HG03342 (cell line): Measurements from ENCODE around the gene CBFA2T2.
A peak's percentile ranks its signal among the peaks of the same experiment; 100 is the strongest.

ENCODE experiments used
- ATAC-seq: cut with Tn5 transposase; IDR thresholded peaks from one replicate; pipeline ENCODE4 v1.9.1; 2021; ENCODE audit warnings: mild to moderate bottlenecking, moderate library complexity; ENCODE audit not compliant: unreplicated experiment

Gene CBFA2T2

DNA sequence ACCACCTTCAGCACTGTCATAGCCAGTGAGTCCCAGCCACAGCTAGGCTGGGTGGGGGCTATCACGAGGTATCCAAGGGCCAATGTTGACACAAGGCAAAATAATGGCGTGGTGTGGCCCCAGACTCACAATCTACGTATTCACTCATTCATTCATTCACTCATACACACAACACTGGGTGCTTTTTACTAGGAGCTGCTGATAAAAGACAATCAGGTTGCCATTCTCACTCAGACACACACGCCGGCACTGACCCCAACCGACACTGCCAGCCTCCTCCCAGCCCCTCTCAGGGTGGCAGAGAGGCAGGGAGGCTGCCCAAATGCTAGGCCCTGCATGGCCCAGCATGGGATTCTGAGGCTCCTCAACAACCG is 170.8 kb downstream of the CBFA2T2 start:
- no peak for ATAC-seq

GRCh38 chr20:33662172-33662571 is 172.3 kb downstream of the CBFA2T2 start, which contains the start of gene C20orf144:
TSS of gene C20orf144 (plus strand) at chr20:33662327. CDS start at chr20:33662346, 19 bp downstream.
- no peak for ATAC-seq

- peak; percentile 45 for ATAC-seq
Measured at GRCh38 chr20:33663161-33664084, 173.5 kb downstream of the CBFA2T2 start.

GRCh38 chr20:33664085-33664761 is 174.3 kb downstream of the CBFA2T2 start:
- ATAC-seq = no peak

GRCh38 chr20:33664762-33665144 is 174.9 kb downstream of the CBFA2T2 start:
- no peak for ATAC-seq

- peak; percentile 62 for ATAC-seq
Measured at GRCh38 chr20:33666293-33667244, 176.7 kb downstream of the CBFA2T2 start, which contains the start of gene ACTL10. TSS of gene ACTL10 (plus strand) at chr20:33666943. CDS start at chr20:33667498, 555 bp downstream.

DNA sequence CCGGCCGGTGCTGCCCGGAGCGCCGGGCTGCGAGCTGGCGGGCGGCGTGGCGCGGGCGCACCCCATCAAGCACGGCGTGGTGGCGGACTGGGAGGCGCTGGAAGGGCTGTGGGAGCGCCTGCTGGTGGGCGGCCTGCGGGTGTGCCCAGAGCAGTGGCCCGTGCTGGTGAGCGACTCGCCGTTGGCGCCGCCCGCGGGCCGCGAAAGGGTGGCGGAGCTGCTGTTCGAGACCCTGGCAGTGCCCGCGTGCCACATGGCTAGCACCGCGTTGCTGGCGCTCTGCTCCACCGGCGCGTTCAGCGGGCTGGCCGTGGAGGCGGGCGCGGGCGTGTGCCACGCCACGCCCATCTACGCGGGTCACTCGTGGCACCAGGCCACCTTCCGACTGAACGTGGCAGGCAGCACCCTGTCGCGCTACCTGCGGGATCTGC is 177.4 kb downstream of the CBFA2T2 start:
- peak; percentile 11 for ATAC-seq

- peak; percentile 40 for ATAC-seq
Measured at GRCh38 chr20:33667676-33668465, 178.0 kb downstream of the CBFA2T2 start.

DNA sequence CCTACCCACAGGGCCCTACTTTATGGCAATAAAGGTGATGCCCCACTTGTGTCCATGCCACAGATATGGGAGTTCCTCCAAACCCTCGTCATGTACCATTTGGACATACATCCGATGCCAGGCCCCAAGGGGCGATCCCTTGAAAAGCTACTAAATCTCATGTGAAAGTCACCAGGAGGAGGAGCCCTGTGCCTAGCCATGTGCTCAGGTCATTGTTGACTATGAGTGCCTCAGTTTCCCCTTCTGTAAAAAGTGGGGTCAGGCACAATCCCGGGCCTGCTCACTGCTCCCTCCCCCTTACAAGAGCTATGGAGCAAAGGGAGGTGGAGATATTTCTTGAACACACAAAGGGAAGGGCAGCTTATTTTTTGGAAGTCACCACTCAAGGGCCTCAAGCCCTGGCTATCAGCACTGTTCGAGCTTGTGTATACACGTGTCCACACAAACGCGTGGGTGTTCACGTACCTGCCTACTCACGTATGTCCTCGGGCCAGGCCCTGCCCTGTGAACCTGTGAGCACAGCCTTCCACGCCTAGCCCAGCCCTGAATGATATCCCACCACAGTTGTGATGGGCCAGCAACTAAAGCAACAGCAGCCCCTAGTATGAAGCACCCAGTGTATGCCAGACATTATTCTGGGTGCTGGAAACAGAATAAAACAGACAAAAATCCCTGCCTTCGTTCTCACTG is 178.7 kb downstream of the CBFA2T2 start:
- no peak for ATAC-seq

DNA sequence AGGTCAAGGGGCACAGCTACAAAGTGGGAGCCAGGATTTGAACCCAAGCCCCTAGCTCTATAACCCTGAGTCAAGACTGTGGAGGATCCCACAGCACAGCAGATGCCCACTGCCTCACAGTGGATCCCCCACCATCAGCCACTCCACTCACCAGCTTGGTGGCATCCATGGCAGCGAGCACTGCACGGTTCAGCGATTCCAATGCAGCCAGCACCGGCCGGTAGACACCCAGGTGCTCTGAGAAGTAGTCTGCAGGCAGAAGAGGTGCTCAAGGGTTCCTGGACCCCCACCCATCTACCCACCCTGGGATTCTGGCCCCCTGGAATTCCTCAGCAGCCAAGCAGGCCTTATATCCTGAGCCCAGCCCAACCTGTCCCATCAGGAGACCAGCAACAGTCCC is 179.3 kb downstream of the CBFA2T2 start:
- no peak for ATAC-seq

GRCh38 chr20:33669873-33670640 is 180.2 kb downstream of the CBFA2T2 start:
- no peak for ATAC-seq

DNA sequence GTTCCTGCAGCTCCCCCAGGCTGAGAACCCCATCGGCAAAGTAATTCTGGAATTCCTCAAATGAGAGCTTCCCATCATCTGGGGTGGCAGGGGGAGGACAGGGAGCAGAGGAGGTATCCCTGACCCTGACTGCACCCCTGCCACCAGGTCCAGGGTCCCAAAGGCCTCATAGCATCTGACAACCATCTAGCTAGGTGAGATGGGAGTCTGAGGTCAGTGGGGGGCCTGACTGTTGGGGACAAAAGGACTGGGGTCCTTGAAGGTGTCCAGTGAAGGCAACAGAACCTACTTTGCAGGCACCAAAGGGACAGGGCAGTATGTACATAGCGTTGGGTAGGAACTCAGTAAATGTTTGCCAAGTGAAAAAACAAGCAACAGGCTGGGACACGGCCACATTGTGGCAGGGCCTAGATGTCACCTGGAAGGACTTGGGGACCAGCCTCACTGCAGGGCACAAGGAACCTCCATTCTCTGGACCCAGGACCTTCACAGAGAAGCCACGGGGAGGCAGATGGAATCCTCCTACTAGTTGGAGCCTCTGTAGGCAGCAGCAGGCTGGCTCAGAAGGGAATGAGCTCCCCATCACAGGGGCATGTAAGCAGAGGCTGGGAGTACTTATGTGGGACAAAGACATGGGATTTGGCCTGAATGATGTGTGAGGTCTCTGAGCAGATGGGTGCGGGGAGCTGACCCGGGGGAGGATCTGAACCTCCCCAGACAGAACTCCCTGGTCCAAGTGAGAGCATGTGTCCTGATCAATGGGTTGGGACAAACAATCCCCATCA is 181.0 kb downstream of the CBFA2T2 start:
- ATAC-seq = no peak

GRCh38 chr20:33671573-33672288 is 181.8 kb downstream of the CBFA2T2 start:
- ATAC-seq = no peak

DNA sequence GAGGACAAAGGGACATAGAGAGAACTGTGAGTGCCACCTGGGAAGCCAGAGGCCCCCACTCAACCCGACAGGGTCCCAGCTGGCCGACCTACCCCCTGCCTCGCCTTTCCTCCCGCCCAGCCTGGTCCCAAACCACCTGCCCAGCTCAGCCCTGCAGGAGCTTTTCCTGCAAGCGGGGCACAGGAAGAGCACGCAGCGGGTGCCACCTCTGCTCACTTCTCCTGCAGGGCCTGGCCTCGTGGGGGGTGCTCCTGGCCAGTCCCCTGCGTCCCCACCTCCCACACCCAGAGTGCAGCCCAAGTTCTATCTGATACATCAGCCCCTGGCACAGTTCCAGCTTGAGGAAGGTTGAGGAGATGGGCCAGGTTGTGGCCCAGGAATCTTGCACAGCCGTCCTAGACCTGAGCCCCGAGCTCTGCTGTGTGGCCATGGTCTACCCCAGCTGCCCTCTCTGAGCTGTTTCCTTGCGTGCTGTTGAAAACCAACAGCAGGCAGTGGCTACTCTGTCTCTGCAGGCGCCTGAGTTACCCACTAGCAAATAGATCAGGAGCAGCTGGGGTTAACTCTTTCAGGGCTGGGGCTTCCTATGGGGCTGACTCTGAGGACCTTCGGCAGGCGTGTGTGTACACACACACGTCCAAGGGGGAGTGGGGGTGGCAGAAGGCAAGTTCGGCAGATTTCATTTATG is 182.7 kb downstream of the CBFA2T2 start:
- ATAC-seq = no peak

DNA sequence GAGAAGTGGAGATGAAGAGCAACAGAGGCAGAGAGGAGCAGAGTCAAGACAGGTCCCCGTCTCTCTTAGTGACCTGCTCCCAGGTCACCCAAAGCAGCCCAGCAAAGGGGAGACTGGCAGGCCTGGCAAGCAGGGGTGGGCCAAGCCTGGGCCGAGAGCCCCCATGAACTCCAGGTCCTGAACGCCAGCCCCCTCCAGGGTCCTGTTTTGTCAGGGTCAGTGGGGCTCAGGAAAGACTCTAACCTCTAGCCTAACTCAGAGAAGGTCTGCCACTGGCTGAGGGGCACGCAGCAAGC is 183.2 kb downstream of the CBFA2T2 start:
- no peak for ATAC-seq

GRCh38 chr20:33673410-33674293 is 183.8 kb downstream of the CBFA2T2 start:
- peak; percentile 25 for ATAC-seq
